HG02763 (cell line): ENCODE data around the gene EYA3.

Source experiments
- ATAC-seq: cut with Tn5 transposase; IDR thresholded peaks from one replicate; pipeline ENCODE4 v1.9.1; 2021; ENCODE audit warnings: mild to moderate bottlenecking, moderate library complexity; ENCODE audit not compliant: unreplicated experiment

The EYA3 gene, protein sequence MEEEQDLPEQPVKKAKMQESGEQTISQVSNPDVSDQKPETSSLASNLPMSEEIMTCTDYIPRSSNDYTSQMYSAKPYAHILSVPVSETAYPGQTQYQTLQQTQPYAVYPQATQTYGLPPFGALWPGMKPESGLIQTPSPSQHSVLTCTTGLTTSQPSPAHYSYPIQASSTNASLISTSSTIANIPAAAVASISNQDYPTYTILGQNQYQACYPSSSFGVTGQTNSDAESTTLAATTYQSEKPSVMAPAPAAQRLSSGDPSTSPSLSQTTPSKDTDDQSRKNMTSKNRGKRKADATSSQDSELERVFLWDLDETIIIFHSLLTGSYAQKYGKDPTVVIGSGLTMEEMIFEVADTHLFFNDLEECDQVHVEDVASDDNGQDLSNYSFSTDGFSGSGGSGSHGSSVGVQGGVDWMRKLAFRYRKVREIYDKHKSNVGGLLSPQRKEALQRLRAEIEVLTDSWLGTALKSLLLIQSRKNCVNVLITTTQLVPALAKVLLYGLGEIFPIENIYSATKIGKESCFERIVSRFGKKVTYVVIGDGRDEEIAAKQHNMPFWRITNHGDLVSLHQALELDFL

GRCh38 chr1:28088168-28088961 is at the start of gene EYA3:
Gene EYA3 (minus strand): TSS chr1:28088610. CDS start chr1:28058026, 30,584 bp downstream.
- ATAC-seq: peak; percentile 82

GRCh38 chr1:28136922-28137613 is 48.7 kb upstream of the EYA3 start:
- no peak for ATAC-seq

GRCh38 chr1:28136169-28136921 is 47.9 kb upstream of the EYA3 start:
- no peak for ATAC-seq

GRCh38 chr1:28135371-28136168 is 47.2 kb upstream of the EYA3 start:
- ATAC-seq: no peak

DNA sequence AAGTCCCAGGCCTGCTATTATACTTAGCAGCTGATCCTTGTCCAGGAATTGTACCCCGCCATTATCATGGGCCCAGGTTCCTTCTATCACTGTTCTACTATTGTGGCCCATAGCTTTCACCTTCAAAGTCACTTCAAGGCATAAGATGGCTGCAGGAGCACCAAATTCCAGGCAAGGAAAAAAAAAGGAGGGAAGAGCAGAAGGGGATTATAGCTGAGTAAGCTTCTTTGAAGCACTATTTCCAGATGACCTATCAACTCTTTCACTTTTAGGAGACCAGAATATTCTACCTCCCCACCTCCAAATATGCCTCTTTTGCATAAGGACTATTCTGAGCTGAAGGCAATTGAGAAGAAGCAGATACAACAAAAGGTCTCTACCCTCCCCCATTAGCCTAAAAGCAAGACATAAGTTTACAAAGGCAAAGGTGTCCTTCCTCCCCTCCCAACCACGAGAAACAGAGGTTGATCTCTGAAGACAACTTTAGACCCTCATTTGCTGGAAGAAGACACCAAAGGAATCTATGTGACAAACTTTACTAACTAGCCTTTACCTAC is 46.3 kb upstream of the EYA3 start:
- ATAC-seq: no peak

- ATAC-seq: no peak
These were observed 44.1 kb upstream of the EYA3 start for GRCh38 chr1:28132171-28133167.

DNA sequence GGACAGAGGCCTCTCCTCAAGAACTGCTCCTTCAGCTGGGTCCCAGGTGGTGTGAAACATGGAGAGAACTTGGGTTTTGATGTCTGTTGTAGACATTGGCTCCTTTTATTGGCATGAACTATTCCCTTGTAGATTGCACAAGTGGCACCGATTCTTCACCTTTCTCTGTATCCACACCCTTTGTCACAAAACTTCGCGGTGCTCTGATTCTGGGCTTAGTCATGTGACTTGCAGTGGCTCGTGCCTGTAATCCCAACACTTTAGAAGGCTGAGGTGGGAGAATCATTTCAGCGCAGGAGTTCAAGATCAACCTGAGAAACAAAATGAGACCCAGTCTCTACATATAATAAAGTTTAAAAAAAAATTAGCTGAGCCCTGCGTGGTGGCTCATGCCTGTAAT is 42.5 kb upstream of the EYA3 start:
- no peak for ATAC-seq

GRCh38 chr1:28129150-28129549 is 40.7 kb upstream of the EYA3 start:
- ATAC-seq: no peak

- ATAC-seq: no peak
These were observed 39.3 kb upstream of the EYA3 start for GRCh38 chr1:28127617-28128257.

GRCh38 chr1:28126783-28127490 is 38.5 kb upstream of the EYA3 start:
- no peak for ATAC-seq

GRCh38 chr1:28126212-28126611 is 37.8 kb upstream of the EYA3 start:
- no peak for ATAC-seq

- ATAC-seq: no peak
These were observed 35.1 kb upstream of the EYA3 start for GRCh38 chr1:28123461-28123961.

GRCh38 chr1:28122183-28122582 is 33.8 kb upstream of the EYA3 start:
- no peak for ATAC-seq

DNA sequence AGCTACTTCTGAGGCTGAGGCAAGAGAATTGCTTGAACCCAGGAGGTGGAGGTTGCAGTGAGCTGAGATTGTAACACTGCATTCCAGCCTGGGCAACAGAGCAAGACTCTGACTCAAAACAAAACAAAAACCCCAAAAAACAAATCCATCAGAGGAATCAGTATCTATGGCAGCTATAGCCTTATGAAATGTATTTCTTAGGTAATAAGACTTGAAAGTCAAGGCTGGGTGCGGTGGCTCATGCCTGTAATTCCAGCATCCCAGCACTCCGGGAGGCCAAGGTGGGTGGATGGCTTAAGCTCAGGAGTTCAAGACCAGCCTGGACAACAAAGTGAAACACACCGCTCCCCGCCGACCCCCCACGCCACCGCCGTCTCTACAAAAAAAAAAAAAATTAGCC is 31.1 kb upstream of the EYA3 start:
- no peak for ATAC-seq

GRCh38 chr1:28118640-28119307 is 30.4 kb upstream of the EYA3 start:
- ATAC-seq: no peak

DNA sequence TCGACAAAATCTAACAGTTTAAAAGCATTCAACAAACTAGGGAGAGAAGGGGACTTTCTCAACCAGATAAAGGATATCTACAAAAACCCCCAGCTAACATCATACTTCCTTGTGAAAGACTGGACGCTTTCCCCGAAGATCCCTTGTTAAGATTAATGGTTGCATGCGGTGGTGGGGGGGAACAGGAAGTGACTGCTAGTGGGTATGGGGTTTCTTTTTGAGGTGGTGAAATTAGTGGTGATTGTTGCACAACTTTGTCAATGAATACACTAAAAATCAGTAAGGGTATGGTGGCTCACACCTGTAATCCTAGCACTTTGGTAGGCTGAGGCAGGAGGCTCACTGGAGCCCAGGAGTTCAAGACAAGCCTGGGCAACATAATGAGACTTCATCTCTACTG is 26.9 kb upstream of the EYA3 start:
- ATAC-seq: no peak
